ENCODE measurements around the gene DFFB.

Gene DFFB

GRCh38 chr1:3931007-3931912, 74.0 kb downstream of the DFFB start:
- DNase-seq: no peak

- no peak for DNase-seq
Observed at GRCh38 chr1:3932156-3932919, 75.1 kb downstream of the DFFB start.
